GM19455 (cell line): Measurements from ENCODE around the gene SCRT2.
"Not testable (repeated sequence)": the region's sequence is repeated elsewhere in the genome, so short reads cannot be mapped to it uniquely, and the experiment has no call there.

Experiments
- ATAC-seq: cut with Tn5 transposase; IDR thresholded peaks from one replicate; pipeline ENCODE4 v1.9.1; 2021; ENCODE audit not compliant: unreplicated experiment

Gene SCRT2

GRCh38 chr20:675453-676314, at the start of gene SCRT2:
Gene SCRT2 (minus strand): TSS chr20:675802. CDS start chr20:675601, 201 bp downstream.
- no peak for ATAC-seq

DNA sequence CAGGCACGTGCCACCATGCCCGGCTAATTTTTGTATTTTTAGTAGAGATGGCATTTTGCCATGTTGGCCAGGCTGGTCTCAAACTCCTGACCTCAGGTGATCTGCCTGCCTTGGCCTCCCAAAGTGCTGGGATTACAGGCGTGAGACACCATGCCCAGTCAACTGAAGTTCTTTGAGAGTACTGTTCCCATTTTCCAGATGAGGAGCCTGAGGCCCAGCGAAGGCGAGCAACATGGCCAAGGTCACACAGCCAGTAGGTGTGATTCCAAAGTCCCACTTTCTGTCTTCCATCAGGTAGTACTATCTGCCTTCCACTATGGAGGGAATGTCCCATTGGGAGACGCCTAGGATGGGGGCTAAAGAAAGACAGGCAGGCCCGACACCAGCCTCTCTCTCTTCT, 49.2 kb upstream of the SCRT2 start:
- not testable (repeated sequence) for ATAC-seq

GRCh38 chr20:723756-724155, 48.2 kb upstream of the SCRT2 start:
- no peak for ATAC-seq

- no peak for ATAC-seq
These were observed 47.4 kb upstream of the SCRT2 start for GRCh38 chr20:722822-723644.

DNA sequence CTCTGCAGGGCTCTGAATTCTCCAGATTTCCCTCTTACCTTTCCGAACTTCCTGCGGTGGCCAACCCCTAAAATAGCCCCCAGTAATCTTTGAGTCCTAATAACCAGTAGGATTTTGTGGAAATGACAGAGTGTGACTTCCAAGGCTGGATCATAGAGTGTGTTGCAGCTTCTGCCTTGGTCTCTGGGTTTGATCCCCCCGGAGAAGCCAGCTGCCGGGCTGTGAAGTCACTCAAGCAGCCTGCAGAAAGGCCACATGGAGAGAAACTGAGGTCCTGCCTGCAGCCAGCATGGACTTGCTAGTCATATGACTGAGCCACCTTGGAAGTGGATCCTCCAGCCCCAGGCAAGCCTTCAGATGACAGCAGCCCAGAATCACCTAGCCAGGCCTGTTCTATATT, 46.3 kb upstream of the SCRT2 start:
- no peak for ATAC-seq

DNA sequence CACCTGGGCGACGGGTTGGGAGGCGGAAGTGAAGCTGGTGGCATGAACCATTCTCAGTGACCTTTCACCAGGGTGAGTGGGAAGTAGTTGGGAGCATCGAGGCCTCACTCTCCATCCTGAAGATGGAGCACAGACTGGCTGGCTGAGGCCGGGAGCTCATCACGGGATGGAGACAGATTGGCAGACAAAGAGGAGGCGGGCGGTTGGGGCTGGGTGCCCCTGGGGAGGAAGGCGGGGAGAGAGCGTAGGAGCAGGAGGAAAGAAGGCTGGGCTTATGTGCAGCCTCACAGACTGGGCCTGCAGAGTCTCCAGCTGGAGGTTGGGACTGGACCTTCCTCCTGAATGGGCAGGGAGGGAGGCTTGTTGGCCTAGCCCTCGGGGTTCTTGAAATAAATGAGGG, 44.2 kb upstream of the SCRT2 start:
- no peak for ATAC-seq

GRCh38 chr20:719068-719467, 43.5 kb upstream of the SCRT2 start:
- ATAC-seq, result no peak

DNA sequence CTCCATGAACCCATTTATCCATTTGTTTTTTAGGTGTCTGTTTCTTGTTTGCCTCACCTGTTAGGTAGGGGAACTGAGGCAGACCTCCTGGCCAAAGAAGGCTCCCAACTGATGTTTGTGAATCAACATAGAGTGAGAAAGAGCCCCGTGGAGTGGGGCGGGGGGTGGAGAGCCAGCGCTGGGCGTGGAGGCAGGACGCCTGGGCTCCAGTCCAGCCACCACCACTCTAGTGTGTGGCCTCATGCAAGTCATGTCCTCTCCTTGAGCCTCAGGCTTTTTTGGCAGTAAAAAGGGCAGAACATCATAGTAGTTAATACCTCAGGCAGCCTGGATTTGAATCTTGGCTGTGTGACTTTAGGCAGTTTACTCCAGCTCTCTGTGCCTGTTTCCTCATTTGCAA, 42.2 kb upstream of the SCRT2 start:
- no peak for ATAC-seq

GRCh38 chr20:717271-717670, 41.7 kb upstream of the SCRT2 start:
- no peak for ATAC-seq

GRCh38 chr20:714453-714852, 38.9 kb upstream of the SCRT2 start:
- ATAC-seq, result no peak

- no peak for ATAC-seq
These were observed 36.0 kb upstream of the SCRT2 start for GRCh38 chr20:711576-711975.

DNA sequence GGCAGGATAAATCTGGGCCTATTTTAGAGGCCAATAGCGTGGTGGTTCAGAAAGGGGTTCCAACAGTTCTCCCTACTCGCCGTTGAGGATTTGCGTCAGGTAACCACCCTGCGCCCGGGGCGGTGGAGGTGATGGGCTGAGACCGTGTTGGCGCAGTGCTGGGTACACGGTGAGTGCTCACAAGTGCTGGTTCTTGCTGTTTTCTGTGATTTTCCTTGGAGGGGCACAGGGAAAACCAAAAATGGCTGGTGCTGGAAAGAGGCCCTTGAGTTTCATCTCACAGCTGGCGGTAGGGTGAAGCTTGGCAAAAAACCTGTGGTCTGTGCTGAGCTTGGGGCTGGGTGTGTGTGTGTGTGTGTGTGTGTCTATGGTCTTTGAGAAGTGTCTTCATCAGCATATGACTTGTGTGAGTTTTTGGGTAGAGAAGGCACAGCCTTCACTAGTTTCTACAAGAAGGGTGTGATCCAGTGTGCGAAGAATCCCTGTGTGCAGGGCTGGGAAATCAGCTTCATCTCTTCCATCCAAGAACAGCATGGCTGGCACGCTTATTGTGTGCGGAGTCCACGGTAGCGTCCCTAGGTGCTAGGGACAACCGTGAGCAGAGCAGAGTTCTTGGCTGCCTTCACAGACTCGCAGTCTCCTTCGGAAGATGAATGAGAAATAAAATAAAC, 35.3 kb upstream of the SCRT2 start:
- ATAC-seq, result no peak

GRCh38 chr20:709991-710779, 34.6 kb upstream of the SCRT2 start:
- no peak for ATAC-seq

- no peak for ATAC-seq
These were observed 33.8 kb upstream of the SCRT2 start for GRCh38 chr20:709423-709822.

- ATAC-seq, result no peak
These were observed 33.4 kb upstream of the SCRT2 start for GRCh38 chr20:708956-709355.

GRCh38 chr20:707451-708110, 32.0 kb upstream of the SCRT2 start:
- ATAC-seq, result no peak

GRCh38 chr20:706366-706885, 30.8 kb upstream of the SCRT2 start:
- ATAC-seq, result no peak

- no peak for ATAC-seq
These were observed 29.1 kb upstream of the SCRT2 start for GRCh38 chr20:704726-705125.

DNA sequence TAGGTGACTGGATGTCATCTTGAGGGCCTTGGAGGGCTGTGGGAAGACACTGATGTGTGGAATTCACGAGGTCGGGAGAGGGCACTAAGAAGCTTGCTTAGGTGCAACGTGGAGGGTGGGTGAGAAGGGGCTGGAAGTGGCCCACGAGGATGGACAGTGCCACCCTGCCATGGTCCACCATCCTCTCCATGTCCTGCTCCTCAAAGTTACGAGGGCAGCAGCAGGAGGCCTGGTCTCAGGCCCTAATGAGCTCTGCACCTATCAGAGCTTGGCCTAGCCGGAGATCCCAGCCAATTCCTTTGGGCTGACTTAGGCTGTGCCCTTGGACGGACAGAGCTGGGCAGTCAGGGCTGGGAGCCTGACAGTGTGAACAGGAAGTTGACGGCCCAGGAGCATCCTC, 27.8 kb upstream of the SCRT2 start:
- ATAC-seq, result no peak

DNA sequence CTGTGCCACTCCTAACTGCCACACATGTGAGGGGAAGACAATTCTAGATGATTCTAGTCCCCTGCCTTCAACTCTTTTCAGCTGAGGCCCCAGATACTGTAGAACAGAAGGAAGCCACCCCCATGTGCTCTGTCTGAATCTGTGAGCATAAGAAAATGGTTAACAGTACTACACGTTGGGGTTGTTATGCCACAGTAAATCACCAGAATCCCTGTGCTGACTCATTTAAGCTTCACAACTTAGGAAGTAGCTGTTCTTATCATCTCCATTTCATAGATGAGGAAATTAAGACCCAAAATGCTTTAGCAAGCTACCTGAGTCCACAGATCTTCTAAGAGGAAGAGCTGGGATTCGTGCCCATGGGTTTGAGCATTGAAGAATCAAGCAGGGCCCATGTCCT, 27.4 kb upstream of the SCRT2 start:
- ATAC-seq, result no peak
